IMR-90 (cell line): Measurements from ENCODE around the gene ABCG8. TPM values are rescaled to one million over a fixed set of nuclear protein-coding genes. Genes with fewer than 3 reads are reported as not detected.

Source experiments
- ATAC-seq: fragments of 200-7000 bp; cut with Tn5 transposase; 2 replicates; pipeline ENCODE4 v1.9.1; 2020; ENCODE audit warnings: low read depth, mild to moderate bottlenecking, moderate library complexity
- BruUV-seq: library from RNA; stranded (reverse); fragments of 400-500 nt; replicated peaks from 2 replicates; lab custom pipeline; 2021; lab: Mats Ljungman, UMichigan
- CTCF ChIA-PET: fragments of 300-600 bp; formaldehyde crosslinking; extraction: SDS; loops from one replicate; lab custom pipeline; 2021; ENCODE audit warnings: antibody characterized with exemption; lab: Yijun Ruan, JAX
- POLR2A ChIA-PET: fragments of 300-600 bp; sonication (Branson Sonifier 250); formaldehyde crosslinking; loops from one replicate; lab custom pipeline; 2022; ENCODE audit warnings: antibody characterized with exemption; ENCODE audit not compliant: unreplicated experiment; lab: Charles Lee
- DNase-seq: peaks from one replicate; pipeline ENCODE4 v3.0.0; 2013
- H2AFZ ChIP-seq: replicated peaks from 2 replicates; pipeline ENCODE3; 2013; ENCODE audit warnings: low read length, mild to moderate bottlenecking; ENCODE audit not compliant: poor library complexity
- H2AK5ac ChIP-seq: 2 replicates; pipeline ENCODE4 v1.6.1; 2013; ENCODE audit warnings: low read depth, low read length, inconsistent platforms
- H2AK9ac ChIP-seq: replicated peaks from 2 replicates; pipeline ENCODE3; 2013; ENCODE audit warnings: mild to moderate bottlenecking, low read depth, low read length, moderate library complexity; ENCODE audit not compliant: poor library complexity
- H2BK120ac ChIP-seq: 2 replicates; pipeline ENCODE4 v1.6.1; 2013; ENCODE audit warnings: low read depth, low read length, inconsistent platforms
- H2BK15ac ChIP-seq: 3 replicates; pipeline ENCODE4 v1.6.1; 2013; ENCODE audit warnings: low read depth, low read length, inconsistent platforms
- H2BK20ac ChIP-seq: 2 replicates; pipeline ENCODE4 v1.6.1; 2013; ENCODE audit warnings: low read depth, mild to moderate bottlenecking, inconsistent platforms, low read length, moderate library complexity
- H2BK5ac ChIP-seq: 2 replicates; pipeline ENCODE4 v1.6.1; 2013; ENCODE audit warnings: mild to moderate bottlenecking, low read depth, low read length, inconsistent platforms; ENCODE audit not compliant: poor library complexity, severe bottlenecking
- H3K14ac ChIP-seq: replicated peaks from 2 replicates; pipeline ENCODE4 v1.6.1; 2013; ENCODE audit warnings: low read depth, low read length, inconsistent platforms
- H3K18ac ChIP-seq: 2 replicates; pipeline ENCODE4 v1.6.1; 2013; ENCODE audit warnings: low read depth, low read length, control low read depth
- H3K23ac ChIP-seq: 2 replicates; pipeline ENCODE4 v1.6.1; 2013; ENCODE audit warnings: low read depth, low read length, inconsistent platforms
- H3K27ac ChIP-seq: 2 replicates; pipeline ENCODE4 v1.5.1; 2013; ENCODE audit warnings: mild to moderate bottlenecking, control low read depth, low read length; ENCODE audit not compliant: insufficient read depth
- H3K27me3 ChIP-seq: 2 replicates; pipeline ENCODE4 v1.6.1; 2013; ENCODE audit warnings: low read length; ENCODE audit not compliant: control insufficient read depth, insufficient read depth
- H3K36me3 ChIP-seq: 2 replicates; pipeline ENCODE4 v1.6.1; 2013; ENCODE audit warnings: low read length, mixed read lengths; ENCODE audit not compliant: control insufficient read depth, insufficient read depth
- H3K4ac ChIP-seq: 2 replicates; pipeline ENCODE4 v1.6.1; 2013; ENCODE audit warnings: low read depth, low read length, inconsistent platforms
- H3K4me1 ChIP-seq: 2 replicates; pipeline ENCODE4 v1.6.1; 2013; ENCODE audit warnings: low read length, mixed read lengths; ENCODE audit not compliant: control insufficient read depth, insufficient read depth
- H3K4me2 ChIP-seq: 2 replicates; pipeline ENCODE4 v1.6.1; 2013; ENCODE audit warnings: low read depth, mild to moderate bottlenecking, control low read depth, low read length, moderate library complexity
- H3K4me3 ChIP-seq: 2 replicates; pipeline ENCODE4 v1.5.1; 2013; ENCODE audit warnings: low read depth, mild to moderate bottlenecking, control low read depth, low read length, moderate library complexity; ENCODE audit not compliant: insufficient read depth
- H3K56ac ChIP-seq: 2 replicates; pipeline ENCODE4 v1.6.1; 2013; ENCODE audit warnings: low read length, inconsistent platforms; ENCODE audit not compliant: insufficient read depth; ENCODE audit errors: extremely low read depth
- H3K79me1 ChIP-seq, 2 experiments: 2 replicates each; pipeline ENCODE4 v1.6.1; 2013; ENCODE audit warnings: low read length in 2 of 2, inconsistent platforms in 1 of 2, low read depth in 1 of 2
- H3K9ac ChIP-seq: 2 replicates; pipeline ENCODE4 v1.6.1; 2013; ENCODE audit warnings: low read depth, low read length, control low read depth
- H3K9me1 ChIP-seq: 2 replicates; pipeline ENCODE4 v1.6.1; 2013; ENCODE audit warnings: low read length, inconsistent platforms; ENCODE audit not compliant: insufficient read depth
- H3K9me3 ChIP-seq: 2 replicates; pipeline ENCODE4 v1.6.1; 2013; ENCODE audit warnings: low read length; ENCODE audit not compliant: control insufficient read depth, insufficient read depth
- H4K20me1 ChIP-seq: 2 replicates; pipeline ENCODE4 v1.6.1; 2013; ENCODE audit warnings: low read length, inconsistent platforms; ENCODE audit not compliant: insufficient read depth
- H4K5ac ChIP-seq: 2 replicates; pipeline ENCODE4 v1.6.1; 2013; ENCODE audit warnings: mild to moderate bottlenecking, low read depth, low read length, control low read depth
- H4K8ac ChIP-seq, 2 experiments: 2 replicates each; pipeline ENCODE4 v1.6.1; 2013; ENCODE audit warnings: low read depth in 2 of 2, low read length in 2 of 2, control low read depth in 1 of 2, inconsistent platforms in 1 of 2
- H4K91ac ChIP-seq: 2 replicates; pipeline ENCODE4 v1.6.1; 2013; ENCODE audit warnings: low read depth, low read length, inconsistent platforms; ENCODE audit not compliant: insufficient read depth
- CHD1 ChIP-seq: IDR thresholded peaks from 2 replicates; pipeline ENCODE4 v1.6.1; 2012; ENCODE audit warnings: low read depth, low read length, improper control_type of control experiment
- FOS ChIP-seq: fragments of 150-350 bp; IDR thresholded peaks from 2 replicates; pipeline ENCODE4 v1.6.1; 2016; ENCODE audit warnings: low read depth, low read length
- MAFK ChIP-seq: IDR thresholded peaks from 2 replicates; pipeline ENCODE4 v1.6.1; 2012; ENCODE audit warnings: low read depth, low read length, improper control_type of control experiment
- NFE2L2 ChIP-seq: fragments of 150-350 bp; IDR thresholded peaks from 2 replicates; pipeline ENCODE4 v1.6.1; 2016; ENCODE audit warnings: low read depth, mild to moderate bottlenecking, low read length
- POLR2A ChIP-seq: IDR thresholded peaks from 2 replicates; pipeline ENCODE4 v1.6.1; 2012; ENCODE audit warnings: mild to moderate bottlenecking, low read depth, low read length
- SMC3 ChIP-seq: fragments of 150-350 bp; IDR thresholded peaks from 2 replicates; pipeline ENCODE4 v1.6.1; 2016; ENCODE audit warnings: low read depth, mild to moderate bottlenecking, antibody characterized with exemption, low read length, moderate library complexity
- WGBS, 2 experiments: methylation state at CpG; one replicate each; pipeline versions ENCODE4 v1.1.5 to v1.1.7; 2013; ENCODE audit warnings: missing lambda C conversion rate in 2 of 2; ENCODE audit not compliant: insufficient read length in 1 of 2; ENCODE audit errors: extremely low coverage in 2 of 2; 5-methylcytosine and 5-hydroxymethylcytosine counted together
- dilution Hi-C: fragments of 300-500 bp; cut with HindIII; formaldehyde crosslinking; loops from one replicate; pipeline ENCODE4 v1.14.3; 2018; ENCODE audit warnings: low sequenced_read_pairs; ENCODE audit not compliant: unreplicated experiment
- in situ Hi-C: fragments of 300-500 bp; cut with MboI; formaldehyde crosslinking; loops from 3 replicates; pipeline ENCODE4 v1.14.3; 2019; ENCODE audit warnings: low sequenced_read_pairs, inconsistent platforms, mixed read lengths
- intact Hi-C: fragments of 100-400 bp; cut with micrococcal nuclease; formaldehyde crosslinking; loops from 2 replicates; pipeline ENCODE4 v1.10.0; 2022
- polyA plus RNA-seq, 3 experiments: library from polyadenylated mRNA; depleted of rRNA; stranded (reverse); fragments of >200 nt; gene quantifications; 2 replicates each; pipeline ENCODE4 v1.2.3, GENCODE V29; 2012; ENCODE audit warnings: low replicate concordance in 1 of 3
- total RNA-seq: library from RNA; depleted of rRNA; stranded (reverse); fragments of >200 nt; gene quantifications from 2 replicates; pipeline ENCODE4 v1.2.3, GENCODE V29; 2012

ABCG8 gene
- total and polyA plus RNA-seq, 2 of the 4 experiments (the other 2 are of a cell fraction), result not detected

GRCh38 chr2:43824951-43825493, 13.7 kb upstream of the ABCG8 start:
- H3K4me1 ChIP-seq, result no peaks in the 10 kb centered on the region
- TF ChIP-seq MAFK, result no peak
- no peak for TF ChIP-seq FOS
- TF ChIP-seq NFE2L2, result no peak
- no peak for TF ChIP-seq POLR2A
- TF ChIP-seq CHD1, result no peak
- TF ChIP-seq SMC3, result no peak
- BruUV-seq, result no TSS peak
- H3K9ac ChIP-seq, result no peak overlapping the region
- DNase-seq (no peak), ATAC-seq (no peak)
- ChIA-PET CTCF (no interaction called here), POLR2A (no interaction called here)
- in situ Hi-C loops (no loop called here), intact Hi-C loops (no loop called here), dilution Hi-C loops (no loop called here)
- no peak overlapping the region for H3K4ac ChIP-seq
- no peak overlapping the region for H3K23ac ChIP-seq
- H4K91ac ChIP-seq, result no peak overlapping the region
- no peak overlapping the region for H2BK120ac ChIP-seq
- no peak overlapping the region for H3K4me2 ChIP-seq
- H3K4me3 ChIP-seq, result no peak overlapping the region
- no peak overlapping the region for H2BK5ac ChIP-seq
- no peaks in the 10 kb centered on the region for H3K36me3 ChIP-seq
- no peak overlapping the region for H3K18ac ChIP-seq
- no peak overlapping the region for H3K14ac ChIP-seq
- 87% methylated on average over 6 of the region's 12 CpGs; no CpG with 5 or more reads in 1 of the 2 experiments for WGBS, 2 experiments
- no peak overlapping the region for H2AFZ ChIP-seq
- peaks cover 40% of the 10 kb centered on the region for H3K27me3 ChIP-seq
- H2BK20ac ChIP-seq, result no peak overlapping the region
- no peak overlapping the region for H2AK5ac ChIP-seq
- H3K27ac ChIP-seq, result no peak overlapping the region
- no peak overlapping the region for H2AK9ac ChIP-seq
- no peaks in the 10 kb centered on the region for H3K9me3 ChIP-seq
- no peaks in the 10 kb centered on the region for H3K9me1 ChIP-seq
- H4K5ac ChIP-seq, result no peak overlapping the region
- H4K20me1 ChIP-seq, result no peaks in the 10 kb centered on the region
- H3K56ac ChIP-seq, result no peak overlapping the region
- H2BK15ac ChIP-seq, result no peak overlapping the region
- H4K8ac ChIP-seq, result no peak overlapping the region
- no peaks in the 10 kb centered on the region for H3K79me1 ChIP-seq
